Neuron (in vitro differentiated cells): ENCODE results near the gene SORCS3.

ENCODE experiments used
- H2AFZ ChIP-seq: one replicate; pipeline ENCODE4 v1.6.1; 2013; ENCODE audit warnings: low read depth, mild to moderate bottlenecking, inconsistent platforms, low read length, moderate library complexity
- H3K27me3 ChIP-seq: one replicate; pipeline ENCODE4 v1.6.1; 2013; ENCODE audit warnings: low read length; ENCODE audit not compliant: insufficient read depth
- H3K36me3 ChIP-seq: one replicate; pipeline ENCODE4 v1.6.1; 2013; ENCODE audit warnings: low read length; ENCODE audit not compliant: insufficient read depth
- H3K4me1 ChIP-seq: one replicate; pipeline ENCODE4 v1.6.1; 2013; ENCODE audit warnings: low read length; ENCODE audit not compliant: insufficient read depth
- H3K4me3 ChIP-seq: 2 replicates; pipeline ENCODE4 v1.5.1; 2013; ENCODE audit warnings: mild to moderate bottlenecking, low read length, moderate library complexity
- H3K9me3 ChIP-seq: one replicate; pipeline ENCODE4 v1.6.1; 2013; ENCODE audit warnings: low read length

The SORCS3 gene

DNA sequence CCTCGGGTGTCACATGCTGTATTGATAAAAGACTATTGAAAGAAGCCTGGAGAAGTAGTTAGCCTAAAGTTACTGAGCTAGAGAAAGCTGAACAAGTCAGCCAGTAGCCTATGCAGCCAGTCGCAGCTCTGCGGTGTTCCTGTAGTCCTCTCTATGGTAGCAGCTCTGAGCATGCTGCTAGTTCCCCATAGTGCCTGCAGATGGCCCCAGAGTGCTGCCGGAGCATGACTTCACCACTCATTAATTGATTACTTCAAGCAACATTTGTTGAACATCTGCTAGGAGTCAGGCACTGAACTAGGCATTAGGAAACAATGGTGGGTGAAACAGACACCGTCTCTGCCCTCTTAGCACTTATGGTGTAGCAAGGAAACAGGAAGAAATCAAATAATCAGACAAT is 422.7 kb downstream of the SORCS3 start:
- Histone ChIP-seq H2AFZ (no peak overlapping the region), H3K36me3 (no peaks in the 10 kb centered on the region), H3K4me1 (no peaks in the 10 kb centered on the region), H3K4me3 (no peak overlapping the region), H3K9me3 (no peaks in the 10 kb centered on the region), H3K27me3 (no peaks in the 10 kb centered on the region)

DNA sequence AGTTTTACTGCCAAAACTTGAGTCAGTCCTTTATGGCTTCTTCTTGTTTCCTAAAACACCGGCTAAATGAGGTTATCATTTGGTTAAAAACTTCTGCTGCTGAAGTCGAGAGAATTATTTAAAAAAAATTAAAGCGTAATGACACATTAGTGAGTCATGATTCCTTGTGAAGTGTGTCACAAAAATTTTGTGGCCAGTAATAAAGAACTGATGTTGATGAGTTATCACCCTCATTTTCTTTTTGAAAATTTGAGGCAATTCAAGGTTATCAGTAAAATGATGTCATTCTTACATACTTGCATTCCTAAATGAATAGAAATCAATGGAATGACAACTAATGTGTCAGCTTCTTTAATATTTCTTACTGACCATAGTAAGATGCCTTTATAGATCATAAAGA is 427.4 kb downstream of the SORCS3 start:
- no peaks in the 10 kb centered on the region for H3K4me1 ChIP-seq
- no peaks in the 10 kb centered on the region for H3K27me3 ChIP-seq
- H3K9me3 ChIP-seq: no peaks in the 10 kb centered on the region
- no peak overlapping the region for H2AFZ ChIP-seq
- no peak overlapping the region for H3K4me3 ChIP-seq
- no peaks in the 10 kb centered on the region for H3K36me3 ChIP-seq

DNA sequence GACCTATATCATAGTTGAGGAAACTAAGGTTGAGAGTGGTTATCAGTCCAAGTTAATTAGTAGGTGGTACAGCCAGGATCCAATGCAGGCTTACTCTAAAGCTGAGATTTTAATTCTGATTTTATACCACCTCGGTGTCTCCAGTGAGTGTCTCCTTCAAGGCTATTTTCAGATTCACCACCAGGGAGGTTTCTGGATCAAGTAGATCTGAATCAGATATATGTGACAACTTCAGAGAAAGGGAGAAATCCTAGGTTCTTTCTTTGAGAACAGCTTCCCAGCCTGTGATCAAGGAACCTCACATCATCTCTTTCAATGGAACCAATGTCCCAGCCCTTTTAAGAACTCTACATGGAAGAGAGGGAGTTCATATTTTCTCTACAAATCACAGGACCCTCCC is 429.2 kb downstream of the SORCS3 start:
- Histone ChIP-seq H2AFZ (no peak overlapping the region), H3K36me3 (no peaks in the 10 kb centered on the region), H3K27me3 (no peaks in the 10 kb centered on the region), H3K4me3 (no peak overlapping the region), H3K4me1 (no peaks in the 10 kb centered on the region), H3K9me3 (no peaks in the 10 kb centered on the region)

DNA sequence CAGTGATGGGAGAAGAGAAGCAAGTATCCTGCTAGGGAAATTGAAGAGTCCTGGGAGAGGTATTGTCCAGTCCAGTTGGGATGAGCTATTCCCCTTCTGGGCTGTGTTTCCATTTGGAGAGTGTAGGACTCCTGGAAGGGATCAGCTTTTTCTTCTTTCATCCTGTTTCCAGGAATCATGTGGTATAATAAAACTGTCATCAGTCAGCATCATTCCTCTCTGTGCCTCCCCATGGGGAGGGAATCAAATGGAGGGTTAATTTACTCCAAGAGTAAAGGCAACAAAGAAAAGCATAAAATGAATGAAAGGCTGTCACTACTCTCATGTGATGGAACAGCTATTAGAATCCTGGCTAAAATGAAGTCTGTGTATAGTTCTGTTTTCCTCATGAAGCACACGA is 429.9 kb downstream of the SORCS3 start:
- no peaks in the 10 kb centered on the region for H3K36me3 ChIP-seq
- H3K27me3 ChIP-seq: no peaks in the 10 kb centered on the region
- no peaks in the 10 kb centered on the region for H3K4me1 ChIP-seq
- H3K9me3 ChIP-seq: no peaks in the 10 kb centered on the region
- H2AFZ ChIP-seq: no peak overlapping the region
- no peak overlapping the region for H3K4me3 ChIP-seq

DNA sequence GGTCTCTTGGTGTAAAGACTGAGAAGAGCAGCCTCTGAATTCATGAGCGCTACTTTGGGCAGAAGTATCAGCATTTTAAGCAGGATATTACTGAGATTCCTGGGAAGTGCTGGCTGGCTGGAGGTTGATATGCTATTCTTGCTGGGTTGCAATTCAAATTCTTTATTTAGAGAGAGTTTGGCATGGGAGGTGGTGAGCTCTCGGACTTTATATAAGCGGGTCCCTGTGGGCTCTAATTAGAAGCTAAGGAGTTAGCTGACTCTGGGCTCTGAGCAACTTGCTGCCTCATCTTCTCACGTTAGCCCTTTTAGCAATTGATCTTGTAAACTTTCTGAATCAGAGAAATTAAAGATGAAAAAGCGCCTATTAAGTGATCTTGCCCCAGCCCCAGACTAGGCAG is 430.9 kb downstream of the SORCS3 start:
- Histone ChIP-seq H3K27me3 (no peaks in the 10 kb centered on the region), H3K36me3 (no peaks in the 10 kb centered on the region), H3K4me1 (no peaks in the 10 kb centered on the region), H3K9me3 (no peaks in the 10 kb centered on the region), H3K4me3 (no peak overlapping the region), H2AFZ (no peak overlapping the region)

DNA sequence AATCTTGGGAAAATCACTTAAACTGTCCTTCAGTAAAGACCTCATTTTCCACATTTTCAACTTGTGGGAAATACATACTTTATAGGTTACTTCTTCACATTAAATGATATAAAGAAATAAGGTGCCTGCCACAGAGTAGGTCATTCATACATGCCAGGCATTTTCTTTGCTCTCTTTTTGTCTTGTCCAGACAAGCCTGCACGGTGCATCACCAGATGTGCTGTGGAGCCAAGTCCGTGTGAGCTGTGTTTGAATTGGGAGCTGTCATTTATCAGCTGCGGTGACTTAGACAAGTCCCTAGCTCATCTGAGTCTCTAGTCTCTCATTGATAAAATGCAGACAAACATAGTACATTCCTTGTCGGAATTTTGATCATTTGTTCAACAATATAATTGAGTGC is 432.9 kb downstream of the SORCS3 start:
- Histone ChIP-seq H2AFZ (no peak overlapping the region), H3K27me3 (no peaks in the 10 kb centered on the region), H3K36me3 (no peaks in the 10 kb centered on the region)

DNA sequence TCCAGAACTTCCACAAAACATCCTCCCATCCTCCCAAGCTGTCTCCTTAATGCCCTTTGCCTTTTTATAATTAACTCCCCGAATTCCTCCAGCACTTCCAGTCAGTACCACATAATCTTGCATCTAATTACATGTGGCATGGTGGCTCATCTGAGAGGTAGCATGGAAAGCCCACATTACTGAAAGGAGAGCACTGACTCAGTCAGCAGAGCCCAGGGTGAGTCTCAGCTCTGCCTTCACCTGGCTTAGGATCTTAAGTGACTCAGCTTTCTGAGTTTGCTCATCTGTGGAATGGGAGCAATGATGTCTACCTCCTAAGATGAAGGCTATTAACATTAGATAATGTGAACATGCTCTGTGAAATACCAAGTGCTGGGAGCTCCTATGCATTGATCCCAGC is 433.9 kb downstream of the SORCS3 start:
- H3K9me3 ChIP-seq: no peaks in the 10 kb centered on the region
- H3K4me1 ChIP-seq: no peaks in the 10 kb centered on the region
- H2AFZ ChIP-seq: no peak overlapping the region
- no peak overlapping the region for H3K4me3 ChIP-seq
- H3K27me3 ChIP-seq: no peaks in the 10 kb centered on the region
- H3K36me3 ChIP-seq: no peaks in the 10 kb centered on the region

More for the DNA sequence above, 432.9 kb downstream of the SORCS3 start:
- H3K4me1 ChIP-seq: no peaks in the 10 kb centered on the region
- no peak overlapping the region for H3K4me3 ChIP-seq
- H3K9me3 ChIP-seq: no peaks in the 10 kb centered on the region

DNA sequence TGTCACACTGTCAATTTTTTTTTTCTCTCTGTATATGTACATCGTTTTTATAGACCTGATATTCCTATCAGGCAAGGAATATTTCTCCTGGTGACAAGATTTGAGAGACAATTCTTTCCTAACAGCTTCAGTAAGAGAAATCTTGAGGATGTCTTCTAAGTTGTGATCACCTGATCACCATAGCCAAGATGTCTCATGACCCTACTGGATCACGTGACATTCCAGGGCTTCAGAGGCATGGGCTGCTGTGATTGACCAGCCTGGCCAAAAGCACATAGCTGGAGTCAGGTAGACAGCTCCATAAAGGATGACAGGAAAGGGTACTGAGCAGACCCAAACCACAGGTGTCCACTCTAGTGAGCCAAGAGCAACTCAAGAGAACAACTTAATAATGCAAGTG is 444.9 kb downstream of the SORCS3 start:
- Histone ChIP-seq H3K9me3 (no peaks in the 10 kb centered on the region), H3K27me3 (no peaks in the 10 kb centered on the region), H3K4me1 (no peaks in the 10 kb centered on the region), H3K36me3 (no peaks in the 10 kb centered on the region), H3K4me3 (no peak overlapping the region), H2AFZ (no peak overlapping the region)

DNA sequence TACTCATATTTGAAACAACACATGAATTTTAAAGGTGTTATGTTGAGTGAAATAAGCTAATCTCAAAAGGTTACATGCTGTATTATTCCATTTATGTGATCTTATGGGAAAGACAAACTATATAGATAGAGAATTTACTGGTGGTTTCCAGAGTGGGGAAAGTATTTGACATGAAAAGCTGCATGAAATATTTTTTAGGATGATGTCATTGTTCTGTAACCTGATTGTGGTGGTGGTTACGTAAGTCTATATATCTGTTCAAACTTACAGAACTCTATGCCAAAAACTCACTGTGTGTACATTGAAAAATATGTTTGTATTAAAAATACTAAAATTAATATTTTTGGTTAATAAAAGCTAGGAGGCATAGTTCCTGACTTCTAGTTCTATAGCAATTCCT is 453.0 kb downstream of the SORCS3 start:
- no peak overlapping the region for H3K4me3 ChIP-seq
- no peak overlapping the region for H2AFZ ChIP-seq
- no peaks in the 10 kb centered on the region for H3K4me1 ChIP-seq
- no peaks in the 10 kb centered on the region for H3K9me3 ChIP-seq
- no peaks in the 10 kb centered on the region for H3K36me3 ChIP-seq
- H3K27me3 ChIP-seq: no peaks in the 10 kb centered on the region

DNA sequence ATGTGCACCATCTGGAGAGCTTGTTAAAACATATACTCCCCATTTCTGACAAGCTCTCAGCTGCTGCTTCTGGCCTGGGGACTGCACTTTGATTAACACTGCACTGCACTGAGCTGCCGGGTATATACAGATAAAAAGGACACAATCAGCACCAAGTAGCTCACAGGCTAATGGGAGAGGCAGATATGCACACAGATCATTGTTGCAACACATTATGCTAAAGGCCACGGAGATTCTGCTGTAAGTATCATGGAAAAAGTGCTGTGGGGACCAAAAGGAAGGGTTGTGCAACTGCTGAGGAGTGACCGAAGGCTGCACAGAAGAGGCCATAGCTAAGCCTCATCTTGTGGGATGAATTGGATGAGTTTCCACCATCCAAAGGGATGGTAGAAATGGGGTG is 455.2 kb downstream of the SORCS3 start:
- no peaks in the 10 kb centered on the region for H3K27me3 ChIP-seq
- no peak overlapping the region for H3K4me3 ChIP-seq
- H3K36me3 ChIP-seq: no peaks in the 10 kb centered on the region
- H3K9me3 ChIP-seq: no peaks in the 10 kb centered on the region
- H3K4me1 ChIP-seq: no peaks in the 10 kb centered on the region
- no peak overlapping the region for H2AFZ ChIP-seq

DNA sequence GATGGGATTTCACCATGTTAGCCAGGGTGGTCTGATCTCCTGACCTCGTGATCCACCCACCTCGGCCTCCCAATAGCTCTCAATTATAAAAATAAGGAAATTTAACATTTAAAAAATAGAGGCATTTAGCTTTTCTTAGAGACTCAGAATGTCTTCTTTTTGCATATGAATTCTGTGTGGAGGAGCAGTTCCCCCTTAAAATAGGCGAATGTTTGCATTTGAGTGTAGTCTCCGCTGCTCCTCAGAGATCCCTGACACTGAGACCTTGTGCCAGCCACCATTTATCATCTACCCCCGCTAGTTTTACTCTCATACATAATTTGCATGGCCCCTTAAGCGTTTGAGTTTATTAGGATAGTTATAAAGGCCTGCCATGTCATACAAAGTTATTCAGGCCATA is 461.9 kb downstream of the SORCS3 start:
- H3K27me3 ChIP-seq: no peaks in the 10 kb centered on the region
- no peaks in the 10 kb centered on the region for H3K36me3 ChIP-seq
- H3K4me1 ChIP-seq: no peaks in the 10 kb centered on the region
- H3K4me3 ChIP-seq: no peak overlapping the region
- no peaks in the 10 kb centered on the region for H3K9me3 ChIP-seq
- H2AFZ ChIP-seq: no peak overlapping the region

DNA sequence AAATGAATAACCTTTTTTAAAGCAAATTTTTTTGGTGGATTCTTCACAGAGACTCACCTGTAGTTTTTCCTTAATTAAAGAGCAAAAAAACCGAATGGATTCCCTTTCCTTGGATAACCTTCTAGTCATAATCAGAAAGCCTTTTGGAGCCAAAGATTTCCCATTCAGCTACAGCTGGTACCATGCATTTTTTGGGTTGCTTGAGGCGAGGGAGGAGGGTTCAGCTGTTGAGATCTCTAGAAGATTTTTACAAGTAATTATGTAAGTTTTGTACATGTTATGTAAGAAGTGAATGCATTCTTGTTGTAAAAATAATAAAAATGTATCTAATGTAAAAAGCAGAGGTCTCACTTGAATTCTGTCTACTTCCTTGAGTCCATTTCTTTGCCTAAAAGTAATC is 463.2 kb downstream of the SORCS3 start:
- no peak overlapping the region for H2AFZ ChIP-seq
- H3K36me3 ChIP-seq: no peaks in the 10 kb centered on the region
- no peaks in the 10 kb centered on the region for H3K27me3 ChIP-seq
- no peak overlapping the region for H3K4me3 ChIP-seq
- no peaks in the 10 kb centered on the region for H3K4me1 ChIP-seq
- H3K9me3 ChIP-seq: no peaks in the 10 kb centered on the region

DNA sequence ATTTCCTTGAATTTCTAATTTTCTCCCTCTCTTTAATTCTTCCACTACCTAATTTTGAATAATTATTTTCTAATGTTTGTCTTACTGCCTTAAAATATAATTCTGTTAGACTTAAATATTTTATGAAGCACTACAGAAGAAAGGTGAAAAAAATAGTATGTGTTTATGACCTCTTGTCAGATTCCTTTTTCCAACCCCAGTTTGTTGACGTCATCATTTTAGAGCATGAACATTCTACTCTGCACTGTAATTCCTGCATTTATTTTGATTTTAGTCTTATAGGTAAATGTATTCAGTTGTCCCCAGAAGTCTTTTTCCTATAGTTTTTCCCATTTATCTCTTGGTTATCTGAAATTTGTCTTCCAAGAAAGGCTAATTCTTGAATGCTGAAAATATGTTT is 468.1 kb downstream of the SORCS3 start:
- Histone ChIP-seq H3K27me3 (no peaks in the 10 kb centered on the region), H3K4me3 (no peak overlapping the region), H3K9me3 (no peaks in the 10 kb centered on the region), H2AFZ (no peak overlapping the region), H3K36me3 (no peaks in the 10 kb centered on the region), H3K4me1 (no peaks in the 10 kb centered on the region)

DNA sequence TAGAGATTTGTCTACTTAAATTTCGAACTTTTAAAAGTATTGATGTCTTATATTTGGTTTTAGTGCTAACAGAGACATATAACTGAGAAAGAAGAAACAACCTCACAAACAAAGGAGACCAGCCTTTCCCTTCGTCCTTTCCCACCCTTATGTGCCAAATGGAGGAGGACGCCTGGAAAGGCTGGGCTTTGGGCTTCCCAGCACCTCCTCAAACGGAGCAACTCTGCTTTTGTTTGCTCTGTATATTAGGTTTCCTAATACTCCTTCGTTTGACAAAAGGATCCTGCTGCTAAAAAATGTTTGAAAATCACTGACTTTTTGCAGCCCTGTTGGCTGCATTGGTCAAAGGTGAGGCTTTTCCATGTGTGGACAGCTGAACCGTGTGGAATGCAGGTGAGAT is 471.8 kb downstream of the SORCS3 start:
- Histone ChIP-seq H3K27me3 (no peaks in the 10 kb centered on the region), H3K9me3 (no peaks in the 10 kb centered on the region), H3K4me1 (no peaks in the 10 kb centered on the region), H3K4me3 (no peak overlapping the region), H3K36me3 (no peaks in the 10 kb centered on the region), H2AFZ (no peak overlapping the region)
